Neural crest cell (in vitro differentiated cells): Measurements from ENCODE around the gene DBF4B. TPM values are rescaled to one million over a fixed set of nuclear protein-coding genes. Genes with fewer than 3 reads are reported as not detected.

Experiments
- DNase-seq: peaks from one replicate; pipeline ENCODE4 v3.0.0; 2021; ENCODE audit warnings: low read depth, mixed read lengths, low spot score
- H3K27ac Mint-ChIP-seq: one replicate; pipeline ENCODE4 v1.8.0; 2021; ENCODE audit warnings: mild to moderate bottlenecking, mixed read lengths; ENCODE audit not compliant: unreplicated experiment
- H3K27me3 Mint-ChIP-seq: 2 replicates; pipeline ENCODE4 v1.8.0; 2021; ENCODE audit warnings: low read depth, mild to moderate bottlenecking, mixed read lengths
- H3K36me3 Mint-ChIP-seq: 2 replicates; pipeline ENCODE4 v1.8.0; 2021; ENCODE audit warnings: low read depth, mild to moderate bottlenecking, mixed read lengths
- H3K4me1 Mint-ChIP-seq: 2 replicates; pipeline ENCODE4 v1.8.0; 2021; ENCODE audit warnings: mixed read lengths
- H3K4me3 Mint-ChIP-seq: one replicate; pipeline ENCODE4 v1.8.0; 2021; ENCODE audit warnings: mild to moderate bottlenecking, mixed read lengths
- H3K9me3 Mint-ChIP-seq: 2 replicates; pipeline ENCODE4 v1.8.0; 2021; ENCODE audit warnings: mixed read lengths
- total RNA-seq: library from RNA; stranded (reverse); gene quantifications from 2 replicates; pipeline ENCODE4 v1.2.1, GENCODE V29; 2021
- TF ChIP-seq, protein P1 (sequence below): fragments of 200-600 bp; sonication (generic); conservative IDR thresholded peaks from 2 replicates; pipeline ENCODE4 v1.5.0; 2021; ENCODE audit warnings: antibody characterized with exemption, mild to moderate bottlenecking

The DBF4B gene
- total RNA-seq, 1 donor from 2014 or later: 51.1 TPM

- no peak overlapping the region for H3K4me3 Mint-ChIP-seq
Observed at GRCh38 chr17:44786551-44787081, 78.2 kb downstream of the DBF4B start.

DNA sequence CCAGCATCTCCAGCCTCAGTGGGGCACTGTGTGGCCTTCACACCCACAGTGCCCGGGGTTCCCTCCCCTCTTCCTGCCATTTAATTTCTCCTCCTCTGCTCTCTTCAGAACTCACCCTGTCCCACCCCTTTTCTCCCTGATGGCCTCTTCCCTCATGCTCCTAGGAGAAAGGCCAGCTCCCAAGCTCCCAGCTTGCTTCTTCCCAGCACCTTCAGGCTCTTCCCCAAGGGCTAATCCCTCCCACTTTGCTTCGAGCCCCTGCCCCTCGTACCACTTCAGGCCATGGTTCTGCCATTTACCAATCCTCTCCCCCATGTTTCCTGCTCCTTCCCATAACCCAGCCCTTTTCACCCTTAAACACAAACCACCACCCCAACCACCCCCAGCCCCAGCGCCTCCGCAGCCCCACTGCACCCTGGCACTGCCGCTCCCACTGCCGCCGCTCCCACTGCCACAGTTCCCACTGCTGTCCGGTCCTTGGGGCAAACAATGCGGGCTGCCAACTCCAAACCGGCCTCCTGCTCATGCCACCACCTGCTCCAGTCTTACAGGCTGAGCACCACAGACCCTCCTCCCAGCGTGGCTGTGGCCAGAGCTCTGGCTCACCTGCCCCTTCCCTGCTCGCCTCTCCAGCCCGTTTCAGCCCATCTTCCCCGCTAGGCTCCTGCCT is 78.9 kb downstream of the DBF4B start:
- no peak for DNase-seq
- no peak overlapping the region for H3K27ac Mint-ChIP-seq
- H3K4me3 Mint-ChIP-seq: peak overlapping the region; percentile 23
- TF ChIP-seq, protein P1, sequence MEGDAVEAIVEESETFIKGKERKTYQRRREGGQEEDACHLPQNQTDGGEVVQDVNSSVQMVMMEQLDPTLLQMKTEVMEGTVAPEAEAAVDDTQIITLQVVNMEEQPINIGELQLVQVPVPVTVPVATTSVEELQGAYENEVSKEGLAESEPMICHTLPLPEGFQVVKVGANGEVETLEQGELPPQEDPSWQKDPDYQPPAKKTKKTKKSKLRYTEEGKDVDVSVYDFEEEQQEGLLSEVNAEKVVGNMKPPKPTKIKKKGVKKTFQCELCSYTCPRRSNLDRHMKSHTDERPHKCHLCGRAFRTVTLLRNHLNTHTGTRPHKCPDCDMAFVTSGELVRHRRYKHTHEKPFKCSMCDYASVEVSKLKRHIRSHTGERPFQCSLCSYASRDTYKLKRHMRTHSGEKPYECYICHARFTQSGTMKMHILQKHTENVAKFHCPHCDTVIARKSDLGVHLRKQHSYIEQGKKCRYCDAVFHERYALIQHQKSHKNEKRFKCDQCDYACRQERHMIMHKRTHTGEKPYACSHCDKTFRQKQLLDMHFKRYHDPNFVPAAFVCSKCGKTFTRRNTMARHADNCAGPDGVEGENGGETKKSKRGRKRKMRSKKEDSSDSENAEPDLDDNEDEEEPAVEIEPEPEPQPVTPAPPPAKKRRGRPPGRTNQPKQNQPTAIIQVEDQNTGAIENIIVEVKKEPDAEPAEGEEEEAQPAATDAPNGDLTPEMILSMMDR: no peak
- no peaks in the 10 kb centered on the region for H3K9me3 Mint-ChIP-seq
- peaks cover 4% of the 10 kb centered on the region for H3K27me3 Mint-ChIP-seq
- H3K36me3 Mint-ChIP-seq: no peaks in the 10 kb centered on the region
- peaks cover 5% of the 10 kb centered on the region for H3K4me1 Mint-ChIP-seq

More at GRCh38 chr17:44786551-44787081, 78.2 kb downstream of the DBF4B start:
- H3K9me3 Mint-ChIP-seq: no peaks in the 10 kb centered on the region
- H3K36me3 Mint-ChIP-seq: no peaks in the 10 kb centered on the region
- H3K27ac Mint-ChIP-seq: no peak overlapping the region
- peaks cover 4% of the 10 kb centered on the region for H3K27me3 Mint-ChIP-seq
- TF ChIP-seq, protein P1: no peak
- no peak for DNase-seq
- H3K4me1 Mint-ChIP-seq: peaks cover 12% of the 10 kb centered on the region

DNA sequence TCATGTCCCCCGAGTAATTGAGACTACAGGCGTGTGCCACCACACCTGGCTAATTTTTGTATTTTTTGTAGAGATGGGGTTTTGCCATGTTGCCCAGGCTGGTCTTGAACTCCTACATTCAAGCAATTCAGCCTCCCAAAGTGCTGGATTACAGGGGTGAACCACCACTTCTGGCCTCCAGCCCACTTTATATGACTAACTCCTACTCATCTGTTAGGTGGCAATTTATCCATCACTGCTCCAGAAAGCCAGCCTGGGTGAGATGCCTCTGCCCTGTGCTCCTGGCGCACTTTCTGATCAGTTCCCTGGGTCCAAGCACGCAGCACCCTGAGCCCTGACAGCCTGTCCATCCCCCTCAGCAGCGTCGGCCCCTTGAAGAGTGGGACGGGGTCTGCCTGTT is 79.7 kb downstream of the DBF4B start:
- TF ChIP-seq, protein P1: no peak
- Mint-ChIP-seq H3K36me3 (no peaks in the 10 kb centered on the region), H3K27ac (no peak overlapping the region), H3K4me1 (no peaks in the 10 kb centered on the region), H3K4me3 (no peak overlapping the region), H3K9me3 (no peaks in the 10 kb centered on the region), H3K27me3 (peaks cover 4% of the 10 kb centered on the region)
- DNase-seq: no peak

DNA sequence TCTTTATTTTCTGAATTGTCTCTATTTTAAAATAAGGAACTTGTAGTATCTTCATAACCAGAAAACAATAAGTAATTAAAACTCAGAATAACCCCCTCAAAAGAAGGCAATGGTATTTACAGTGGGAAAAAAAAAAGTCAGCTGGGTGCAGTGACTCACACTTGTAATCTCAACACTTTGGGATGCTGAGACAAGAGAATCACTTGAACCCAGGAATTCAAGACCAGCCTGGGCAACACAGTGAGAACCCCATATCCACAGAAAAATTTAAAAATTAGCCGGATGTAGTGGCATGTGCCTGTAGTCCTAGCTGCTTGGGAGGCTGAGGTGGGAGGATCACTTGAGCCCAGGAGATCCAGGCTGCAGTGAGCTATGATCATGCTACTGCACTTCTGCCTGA is 83.8 kb downstream of the DBF4B start:
- Mint-ChIP-seq H3K27me3 (peaks cover 4% of the 10 kb centered on the region), H3K4me1 (peaks cover 29% of the 10 kb centered on the region), H3K27ac (no peak overlapping the region)

DNA sequence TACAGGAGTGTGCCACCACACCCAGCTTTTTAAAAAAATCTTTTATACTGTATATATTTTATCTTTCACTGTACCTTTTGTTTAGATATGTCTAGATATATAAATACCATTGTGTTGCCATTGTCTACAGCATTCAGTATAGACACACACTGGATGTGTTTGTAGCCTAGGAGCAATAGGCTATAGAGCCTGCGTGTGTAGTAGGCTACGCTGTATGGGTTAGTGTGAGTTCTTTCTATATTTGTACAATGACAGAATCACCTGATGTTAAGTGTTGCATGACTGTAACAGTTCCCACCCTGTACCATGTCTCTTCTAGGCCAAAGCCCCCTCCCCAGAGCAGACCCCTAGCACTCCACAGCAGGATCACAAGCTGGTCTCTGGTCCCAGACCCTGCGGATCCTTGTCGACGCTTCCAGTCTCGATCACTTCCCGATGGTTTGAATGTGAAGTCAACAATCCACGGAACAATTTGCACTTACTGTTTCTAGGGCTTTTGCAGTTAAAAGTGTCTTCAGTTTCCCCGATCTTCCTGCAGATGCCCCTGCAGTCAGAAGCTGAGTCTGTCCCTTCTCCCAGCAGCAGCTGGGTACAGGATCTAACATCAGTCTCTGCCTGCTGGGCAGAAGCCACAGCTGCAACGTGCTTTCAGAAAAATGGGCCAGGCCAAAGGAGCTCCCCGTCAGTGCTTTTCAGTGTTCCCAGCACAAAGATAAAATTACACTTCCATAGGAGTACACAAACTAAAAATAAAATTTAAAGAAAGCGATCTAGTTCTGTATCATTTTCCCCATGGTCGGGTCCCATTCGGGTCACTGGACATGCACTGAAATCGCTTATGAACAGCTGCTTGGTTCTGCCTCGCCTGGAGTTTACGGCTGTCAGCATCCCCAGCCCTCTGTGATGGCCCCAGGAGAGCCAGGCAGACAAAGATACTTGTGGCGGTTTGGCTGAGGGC is 85.7 kb downstream of the DBF4B start:
- Mint-ChIP-seq H3K4me3 (no peak overlapping the region), H3K36me3 (peaks cover 3% of the 10 kb centered on the region), H3K27me3 (no peaks in the 10 kb centered on the region), H3K4me1 (peaks cover 36% of the 10 kb centered on the region), H3K27ac (peak overlapping the region; percentile 92), H3K9me3 (no peaks in the 10 kb centered on the region)
- TF ChIP-seq, protein P1: no peak
- DNase-seq: no peak

More for the DNA sequence above, 83.8 kb downstream of the DBF4B start:
- Mint-ChIP-seq H3K9me3 (no peaks in the 10 kb centered on the region), H3K4me3 (no peak overlapping the region), H3K36me3 (peaks cover under 1% of the 10 kb centered on the region)
- TF ChIP-seq, protein P1: no peak
- no peak for DNase-seq
